ENCODE results near the gene PKHD1.

- no peak for TF ChIP-seq CTCF (IDR thresholded peaks at IDR 0.05)
- TF ChIP-seq POLR2A (IDR thresholded peaks at IDR 0.05) = no peak
These were observed 76.6 kb downstream of the PKHD1 start for GRCh38 chr6:52010806-52011205.

Measured in body of pancreas (tissue), 4 donors.